HepG2 (cell line): Measurements from ENCODE around the gene PNPLA3. TPM values are rescaled to one million over a fixed set of nuclear protein-coding genes. Genes with fewer than 3 reads are reported as not detected.
A peak's percentile ranks its signal among the peaks of the same experiment; 100 is the strongest.

Experiments used
- ATF7-NPFF ChIP-seq: sonication (generic); formaldehyde crosslinking; IDR thresholded peaks from 2 replicates; pipeline ENCODE4 v1.8.1; 2023; ENCODE audit warnings: mild to moderate bottlenecking, low read depth, missing genetic modification reagents, moderate library complexity
- CSRNP1 ChIP-seq: sonication (generic); formaldehyde crosslinking; IDR thresholded peaks from 2 replicates; pipeline ENCODE4 v1.8.1; 2023; ENCODE audit warnings: mild to moderate bottlenecking, missing genetic modification reagents
- DNMT1 ChIP-seq: sonication (generic); formaldehyde crosslinking; IDR thresholded peaks from 2 replicates; pipeline ENCODE4 v1.5.1; 2020; ENCODE audit warnings: mild to moderate bottlenecking, missing genetic modification reagents
- GATAD1 ChIP-seq: IDR thresholded peaks from 2 replicates; pipeline ENCODE4 v1.6.1; 2016; ENCODE audit warnings: missing genetic modification reagents, missing compliant biosample characterization
- HCFC1 ChIP-seq: fragments of 150-350 bp; IDR thresholded peaks from 2 replicates; pipeline ENCODE4 v1.6.1; 2014; ENCODE audit warnings: low read depth, low read length
- HIC2 ChIP-seq: sonication (generic); formaldehyde crosslinking; IDR thresholded peaks from 2 replicates; pipeline ENCODE4 v1.9.0; 2022; ENCODE audit warnings: low read depth, missing genetic modification reagents
- HIVEP1 ChIP-seq: sonication (generic); formaldehyde crosslinking; IDR thresholded peaks from 2 replicates; pipeline ENCODE4 v1.4.0; 2020; ENCODE audit warnings: mild to moderate bottlenecking, missing genetic modification reagents
- HMG20A ChIP-seq: IDR thresholded peaks from 2 replicates; pipeline ENCODE4 v1.6.1; 2016; ENCODE audit warnings: borderline replicate concordance
- KMT2B ChIP-seq: IDR thresholded peaks from 2 replicates; pipeline ENCODE4 v1.6.1; 2016; ENCODE audit warnings: missing genetic modification reagents, missing compliant biosample characterization
- NCOA2 ChIP-seq: sonication (generic); formaldehyde crosslinking; IDR thresholded peaks from 2 replicates; pipeline ENCODE4 v1.8.0; 2022; ENCODE audit warnings: inconsistent platforms
- NFE2 ChIP-seq: sonication (generic); formaldehyde crosslinking; IDR thresholded peaks from 2 replicates; pipeline ENCODE4 v1.4.0; 2020; ENCODE audit warnings: missing genetic modification reagents
- RFXAP ChIP-seq: sonication (generic); formaldehyde crosslinking; IDR thresholded peaks from 2 replicates; pipeline ENCODE4 v1.4.0; 2020; ENCODE audit warnings: missing genetic modification reagents, borderline replicate concordance
- SIN3B ChIP-seq: fragments of 150-350 bp; IDR thresholded peaks from 2 replicates; pipeline ENCODE4 v1.6.1; 2014; ENCODE audit warnings: low read length
- THRA ChIP-seq: sonication (generic); formaldehyde crosslinking; IDR thresholded peaks from 2 replicates; pipeline ENCODE4 v1.4.0; 2020; ENCODE audit warnings: missing genetic modification reagents, borderline replicate concordance
- YY1 ChIP-seq: IDR thresholded peaks from 2 replicates; pipeline ENCODE4 v1.6.1; 2011; ENCODE audit warnings: low read length, low read depth, moderate library complexity, mild to moderate bottlenecking; ENCODE audit not compliant: insufficient read depth, insufficient replicate concordance
- ZBTB20 ChIP-seq: sonication (generic); formaldehyde crosslinking; IDR thresholded peaks from 2 replicates; pipeline ENCODE4 v1.8.1; 2023; ENCODE audit warnings: missing genetic modification reagents, low read depth, mild to moderate bottlenecking, borderline replicate concordance
- ZBTB21 ChIP-seq: sonication (generic); formaldehyde crosslinking; IDR thresholded peaks from 2 replicates; pipeline ENCODE4 v1.4.0; 2020; ENCODE audit warnings: missing genetic modification reagents
- ZNF232 ChIP-seq: sonication (generic); formaldehyde crosslinking; IDR thresholded peaks from 2 replicates; pipeline ENCODE4 v1.4.0; 2020; ENCODE audit warnings: missing genetic modification reagents, borderline replicate concordance
- ZNF329 ChIP-seq: sonication (generic); formaldehyde crosslinking; IDR thresholded peaks from 2 replicates; pipeline ENCODE4 v1.9.0; 2021; ENCODE audit warnings: low read depth, mild to moderate bottlenecking, missing genetic modification reagents
- ZNF343 ChIP-seq: sonication (generic); formaldehyde crosslinking; IDR thresholded peaks from 2 replicates; pipeline ENCODE4 v1.4.0; 2020; ENCODE audit warnings: mild to moderate bottlenecking, missing genetic modification reagents
- ZNF451 ChIP-seq: sonication (generic); formaldehyde crosslinking; IDR thresholded peaks from 2 replicates; pipeline ENCODE4 v1.5.0; 2020; ENCODE audit warnings: mild to moderate bottlenecking, missing genetic modification reagents
- ZNF558 ChIP-seq: sonication (generic); formaldehyde crosslinking; IDR thresholded peaks from 2 replicates; pipeline ENCODE4 v1.9.0; 2022; ENCODE audit warnings: mild to moderate bottlenecking, missing genetic modification reagents, borderline replicate concordance
- ZNF652 ChIP-seq: IDR thresholded peaks from 2 replicates; pipeline ENCODE4 v1.6.1; 2016; ENCODE audit warnings: low read depth, borderline replicate concordance
- ZNF740 ChIP-seq: sonication (generic); formaldehyde crosslinking; IDR thresholded peaks from 2 replicates; pipeline ENCODE4 v1.4.0; 2020; ENCODE audit warnings: missing genetic modification reagents
- ZNF747 ChIP-seq: sonication (generic); formaldehyde crosslinking; IDR thresholded peaks from 2 replicates; pipeline ENCODE4 v1.8.1; 2023; ENCODE audit warnings: missing genetic modification reagents, mild to moderate bottlenecking, borderline replicate concordance
- polyA plus RNA-seq, 8 experiments: library from polyadenylated mRNA; depleted of rRNA in 3 of 8; stranded (reverse) in 7 of 8; unstranded in 1 of 8; fragments of >200 nt; fragmentation: Illumina TruSeq in 4 of 8; extraction: Trizol in 4 of 8; gene quantifications; 2 replicates each; pipeline versions ENCODE4 v1.2.1 to v1.2.3, GENCODE V29; 2011 to 2016; ENCODE audit warnings: low read depth in 4 of 8, missing spikeins in 1 of 8, mixed read lengths in 1 of 8; ENCODE audit not compliant: insufficient read depth in 1 of 8
- total RNA-seq, 5 experiments: library from RNA; depleted of rRNA; stranded (reverse); fragments of >200 nt; fragmentation: Illumina TruSeq; extraction: Trizol; gene quantifications; 2 replicates each; pipeline ENCODE4 v1.2.3, GENCODE V29; 2016; ENCODE audit warnings: low read depth in 1 of 5

Gene PNPLA3
- total and polyA plus RNA-seq, 2 of the 13 experiments (the other 11 are each of a cell fraction or from before 2014, with no cell fraction given) = 16.9 to 19.8 TPM

GRCh38 chr22:43955040-43955882 is 31.7 kb downstream of the PNPLA3 start, which contains the start of gene SAMM50 (continued):
- TF ChIP-seq HIC2 (peak; percentile 68), YY1 (peak; percentile 98), CSRNP1 (peak; percentile 44; the same call in 1 of the 2 replicates), NFE2 (CRISPR knock-in tag) (no peak), ZNF652 (CRISPR knock-in tag) (no peak), HIVEP1 (CRISPR knock-in tag) (no peak; the same call in 1 of the 2 replicates), ZNF232 (no peak; the same call in 1 of the 2 replicates), ZBTB21 (CRISPR knock-in tag) (no peak), GATAD1 (CRISPR knock-in tag) (peak; percentile 94), RFXAP (CRISPR knock-in tag) (peak; percentile 37; the same call in 1 of the 2 replicates), NCOA2 (CRISPR knock-in tag) (no peak; the same call in 1 of the 2 replicates), ZBTB20 (CRISPR knock-in tag) (0 out of 2 replicates have a peak, but pooled peaks have one; percentile 28), THRA (CRISPR knock-in tag) (no peak; the same call in none of the 2 replicates), ZNF451 (CRISPR knock-in tag) (peak; percentile 68), KMT2B (CRISPR knock-in tag) (peak; percentile 90), DNMT1 (CRISPR knock-in tag) (peak; percentile 73; the same call in 1 of the 2 replicates), HMG20A (CRISPR knock-in tag) (no peak), ATF7-NPFF (peak; percentile 12; the same call in 1 of the 2 replicates), ZNF740 (CRISPR knock-in tag) (peak; percentile 31; the same call in 1 of the 2 replicates), SIN3B (no peak), ZNF558 (CRISPR knock-in tag) (peak; percentile 94), ZNF329 (CRISPR knock-in tag) (peak; percentile 64), ZNF343 (CRISPR knock-in tag) (0 out of 2 replicates have a peak, but pooled peaks have one; percentile 36), ZNF747 (peak; percentile 45; the same call in 1 of the 2 replicates), HCFC1 (peak; percentile 38; the same call in 1 of the 2 replicates)
